ENCODE data around the gene RGPD4.
"Not testable (repeated sequence)": the region's sequence is repeated elsewhere in the genome, so short reads cannot be mapped to it uniquely, and the experiment has no call there.

The RGPD4 gene

DNA sequence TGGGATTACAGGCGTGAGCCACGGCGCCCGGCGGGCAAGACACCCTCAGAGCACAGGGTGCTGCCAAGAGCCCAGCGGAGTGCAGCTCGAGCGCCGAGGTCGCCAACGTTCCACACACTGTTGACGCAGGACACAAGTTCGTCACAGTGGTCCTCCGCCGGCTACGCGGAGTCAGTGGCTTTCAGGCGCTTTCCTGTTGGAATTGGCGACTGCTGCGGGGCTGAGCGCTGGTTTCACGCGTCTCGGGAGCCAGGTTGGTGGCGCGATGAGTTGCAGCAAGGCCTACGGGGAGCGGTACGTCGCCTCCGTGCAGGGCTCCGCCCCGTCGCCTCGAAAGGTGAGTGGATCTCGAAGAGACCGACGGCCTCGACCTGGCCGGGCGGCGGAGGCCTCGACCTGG lies at the start of gene RGPD4:
TSS of gene RGPD4 (plus strand) at position 144 of the 400 bp plus-strand sequence. CDS start at position 266, 122 bp downstream.
- in situ Hi-C loops (cut with MboI; ENCODE audit: low sequenced_read_pairs), result not testable (repeated sequence)

DNA sequence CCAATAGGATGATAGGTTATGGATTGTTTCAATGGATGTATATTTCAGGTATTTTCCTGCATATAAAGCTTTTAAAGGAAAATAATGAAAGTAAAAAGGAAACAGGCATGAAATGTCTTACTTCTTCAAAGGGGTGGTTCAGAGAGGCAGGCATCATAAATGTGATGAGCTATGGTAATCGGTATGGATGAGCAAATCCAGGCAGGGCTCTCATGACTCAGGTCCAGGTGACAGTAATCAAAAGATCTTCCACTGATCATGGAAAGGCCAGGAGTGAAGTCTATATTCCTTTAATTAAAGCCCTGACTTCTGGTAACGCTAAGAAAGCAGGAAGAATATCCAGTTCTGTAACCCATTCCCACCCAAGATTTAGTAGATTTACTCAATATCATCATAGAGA lies 48.7 kb upstream of the RGPD4 start:
- in situ Hi-C loops (cut with MboI; ENCODE audit: low sequenced_read_pairs), result no loop called here

DNA sequence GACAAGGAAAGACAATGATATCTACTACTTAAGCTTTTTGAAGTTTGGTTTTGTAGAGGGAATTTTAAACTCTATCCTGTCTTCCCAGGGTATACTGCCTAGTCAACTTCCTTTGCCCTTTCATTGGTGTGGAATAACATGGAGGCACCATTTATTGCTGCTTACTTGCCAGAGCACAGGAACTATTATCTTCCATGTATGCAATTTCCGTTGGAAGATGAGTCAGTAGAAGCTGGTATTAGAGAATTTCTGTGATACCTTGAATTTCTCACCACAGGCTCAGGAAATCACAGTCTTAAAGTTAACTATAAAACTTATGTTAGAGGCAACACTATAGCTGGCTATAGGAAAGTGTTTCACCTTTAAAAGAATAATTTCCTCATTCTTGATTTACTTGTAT lies 40.9 kb upstream of the RGPD4 start:
- in situ Hi-C loops (cut with MboI; ENCODE audit: low sequenced_read_pairs), result no loop called here

DNA sequence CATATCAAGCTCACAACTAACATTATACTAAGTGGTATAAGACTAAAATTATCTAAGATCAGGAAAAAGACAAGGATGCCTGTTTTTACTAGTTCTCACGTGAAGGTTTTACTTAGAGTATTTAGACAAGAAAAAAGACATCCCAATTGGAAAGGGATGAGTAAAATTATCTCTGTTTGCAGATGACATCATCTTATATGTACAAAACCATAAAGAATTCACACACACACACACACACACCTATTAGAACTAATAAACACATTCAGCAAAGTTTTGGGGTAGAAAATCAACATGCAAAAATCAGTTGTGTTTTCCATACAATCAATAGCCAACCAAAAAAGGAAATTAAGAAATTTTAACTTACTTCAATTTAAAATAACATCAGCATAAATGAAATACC lies 35.9 kb upstream of the RGPD4 start:
- in situ Hi-C loops (cut with MboI; ENCODE audit: low sequenced_read_pairs), result no loop called here

DNA sequence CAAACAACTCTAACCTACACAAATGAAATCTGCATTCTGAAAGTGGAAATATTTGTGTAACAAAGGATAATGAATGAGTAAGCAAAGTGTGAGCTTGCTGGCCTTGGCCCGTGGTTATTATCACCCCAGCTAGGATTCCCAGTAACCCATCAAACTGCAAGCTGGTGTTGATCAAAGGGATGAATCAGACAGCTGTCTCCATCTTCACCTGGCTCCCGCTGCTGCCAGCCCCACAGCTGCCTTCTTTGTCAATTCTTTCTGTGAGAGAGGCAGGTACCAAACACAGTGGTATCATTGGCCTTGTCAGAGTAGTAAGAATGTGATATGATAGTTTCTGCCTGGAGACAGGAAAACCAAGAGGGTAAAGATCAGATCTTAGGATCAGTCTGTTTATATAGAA lies 25.2 kb upstream of the RGPD4 start:
- in situ Hi-C loops (cut with MboI; ENCODE audit: low sequenced_read_pairs), result no loop called here

DNA sequence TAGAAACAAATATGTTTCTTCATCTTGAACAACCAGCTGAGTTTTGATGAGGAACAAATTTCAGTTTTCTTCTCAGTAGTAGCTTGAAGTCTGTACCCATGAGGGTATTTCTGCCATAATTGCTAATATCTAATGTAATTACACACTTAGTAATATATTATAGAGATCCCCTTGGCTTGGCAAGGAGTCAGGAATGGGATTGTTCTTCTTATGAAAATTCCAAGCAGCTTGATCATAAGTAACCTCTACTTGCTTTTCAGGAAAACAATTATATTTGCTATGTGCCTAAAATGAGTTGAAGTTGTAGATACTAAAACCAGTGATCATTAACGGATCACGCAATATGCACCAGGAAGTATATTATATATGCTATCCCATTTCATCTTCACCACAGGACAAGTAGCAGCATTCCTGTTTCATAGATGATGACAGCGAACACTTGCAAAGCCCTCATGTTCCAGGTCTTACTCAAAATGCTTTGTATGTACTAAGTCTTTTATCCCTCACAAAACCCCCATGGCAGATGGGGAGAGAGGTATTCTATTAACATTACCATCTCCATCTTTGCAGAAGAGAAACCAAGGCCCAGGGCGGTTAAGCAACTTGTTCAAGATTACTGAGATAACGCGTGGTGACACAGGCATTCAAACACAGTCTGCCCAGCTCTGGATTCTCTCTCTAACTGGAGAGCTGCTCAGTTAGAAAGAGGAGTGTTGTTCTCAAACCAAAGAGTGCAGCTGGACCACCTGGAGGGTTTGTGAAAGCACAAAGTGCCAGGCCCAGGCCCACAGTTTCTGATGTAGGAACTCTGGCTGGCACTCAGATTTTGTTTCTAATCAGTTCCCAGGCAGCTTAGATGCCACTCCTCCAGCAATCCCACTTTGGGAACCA lies 21.8 kb upstream of the RGPD4 start:
- in situ Hi-C loops (cut with MboI; ENCODE audit: low sequenced_read_pairs), result no loop called here

DNA sequence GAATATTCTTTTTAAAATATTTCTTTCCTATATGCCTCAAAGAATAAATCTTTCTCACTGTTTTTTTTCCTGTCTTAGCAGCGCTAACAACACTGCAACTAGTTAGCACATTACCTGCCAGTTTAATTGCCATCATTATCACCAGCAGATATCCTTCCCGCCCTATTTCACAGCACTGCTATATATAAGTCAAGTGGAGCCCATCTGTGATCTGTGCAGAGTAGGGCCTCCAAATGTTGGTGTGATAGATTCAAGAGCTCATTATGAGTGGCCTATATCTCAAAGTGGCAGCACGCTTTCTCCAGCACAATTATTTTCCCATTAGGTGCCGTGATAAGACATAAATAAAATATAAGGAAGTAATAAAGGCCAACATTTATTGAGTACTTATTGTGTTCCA lies 19.8 kb upstream of the RGPD4 start:
- in situ Hi-C loops (cut with MboI; ENCODE audit: low sequenced_read_pairs), result no loop called here

DNA sequence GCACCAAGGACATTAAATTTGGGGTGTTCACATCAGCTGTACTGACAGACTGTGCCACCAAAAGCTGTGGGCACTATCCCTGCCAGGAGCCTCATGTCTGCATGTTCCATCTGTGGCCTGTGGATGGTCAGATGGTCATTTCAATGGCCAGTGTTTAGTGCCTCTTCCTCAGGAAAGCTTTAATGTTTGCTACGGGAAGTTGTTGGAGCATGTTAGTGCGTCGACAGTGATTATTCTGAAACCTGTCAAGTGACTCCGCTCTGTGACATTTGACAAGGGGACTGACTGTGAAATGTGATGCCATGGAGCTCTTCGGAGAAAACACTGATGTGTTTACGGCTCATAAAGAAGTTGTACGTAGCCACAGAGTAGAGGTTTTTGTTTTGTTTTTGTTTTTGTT lies 18.7 kb upstream of the RGPD4 start:
- in situ Hi-C loops (cut with MboI; ENCODE audit: low sequenced_read_pairs), result no loop called here

DNA sequence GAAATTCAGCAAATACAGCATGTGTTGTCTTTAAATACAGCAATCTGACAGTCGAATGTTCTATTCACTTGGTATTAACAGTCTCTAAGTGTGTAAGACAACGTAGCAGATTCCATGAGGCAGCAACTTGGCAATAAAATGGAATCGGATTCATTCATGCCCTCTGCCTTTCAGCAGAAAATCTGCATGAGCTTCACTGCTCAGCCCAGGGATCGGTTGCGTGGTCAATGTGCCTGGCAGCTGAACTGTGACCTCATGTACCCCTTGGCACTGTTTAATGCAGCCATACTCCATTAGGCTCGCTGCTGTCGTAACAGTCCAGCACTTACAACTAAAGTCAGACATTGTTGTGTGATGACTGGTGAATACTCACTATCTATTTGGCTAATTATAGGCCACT lies 17.7 kb upstream of the RGPD4 start:
- in situ Hi-C loops (cut with MboI; ENCODE audit: low sequenced_read_pairs), result no loop called here

DNA sequence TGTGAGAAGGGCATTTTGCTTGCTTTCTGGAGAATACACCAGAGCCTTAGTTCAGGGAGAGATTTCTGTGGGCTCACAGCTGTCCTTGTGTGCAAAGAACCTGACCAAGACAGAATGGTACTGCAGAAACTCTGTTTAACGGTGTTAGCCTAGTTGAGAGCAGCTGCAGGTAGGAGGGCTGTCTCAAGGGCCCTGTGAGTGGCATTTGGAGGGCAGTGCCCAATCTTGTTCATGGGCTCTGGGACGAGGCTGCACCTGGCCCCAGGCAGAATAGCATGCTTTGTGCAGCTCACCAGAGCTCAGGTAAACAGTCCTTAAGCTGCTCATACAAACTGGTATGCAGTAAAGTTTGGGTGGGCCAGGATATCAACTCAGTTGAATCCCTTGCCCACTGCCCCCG lies 16.9 kb upstream of the RGPD4 start:
- in situ Hi-C loops (cut with MboI; ENCODE audit: low sequenced_read_pairs), result no loop called here

DNA sequence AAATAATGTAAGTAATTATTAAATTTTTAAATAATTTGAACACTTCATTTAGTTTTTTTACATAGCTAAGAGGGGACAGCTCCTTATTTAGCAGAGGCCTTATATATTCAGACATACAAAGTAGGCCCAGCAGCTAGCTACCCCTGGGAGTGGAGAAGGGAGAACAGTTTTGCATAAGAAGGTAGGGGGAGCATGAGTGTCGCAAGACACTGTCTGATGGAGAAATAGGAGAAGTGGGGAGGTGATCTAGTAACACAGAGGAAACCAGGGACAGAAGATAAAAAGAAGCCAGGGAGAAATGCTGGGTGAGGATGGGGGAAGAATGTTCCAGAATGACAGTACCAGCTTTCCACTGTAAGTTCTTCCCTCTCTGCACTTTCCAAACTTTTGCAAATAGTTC lies 16.0 kb upstream of the RGPD4 start:
- in situ Hi-C loops (cut with MboI; ENCODE audit: low sequenced_read_pairs), result no loop called here

DNA sequence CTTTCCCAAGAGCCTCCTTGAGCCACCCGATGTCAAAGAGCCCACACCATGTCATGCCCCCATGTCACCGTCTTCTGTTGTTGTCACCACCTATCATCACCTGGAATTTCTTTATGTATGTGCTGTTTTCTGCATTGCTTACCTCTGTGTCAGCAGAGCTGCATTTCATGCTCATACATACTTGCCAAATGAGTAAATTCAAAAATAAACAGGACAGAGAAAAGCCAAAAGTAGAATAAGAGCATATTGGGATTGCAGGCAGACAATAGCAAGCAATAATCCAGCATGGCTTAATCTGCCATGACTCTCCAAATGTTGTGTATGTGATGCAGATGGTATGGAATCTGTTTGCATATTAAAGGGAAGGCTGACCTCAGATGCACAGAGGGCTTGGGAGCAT lies 15.3 kb upstream of the RGPD4 start:
- in situ Hi-C loops (cut with MboI; ENCODE audit: low sequenced_read_pairs), result no loop called here

DNA sequence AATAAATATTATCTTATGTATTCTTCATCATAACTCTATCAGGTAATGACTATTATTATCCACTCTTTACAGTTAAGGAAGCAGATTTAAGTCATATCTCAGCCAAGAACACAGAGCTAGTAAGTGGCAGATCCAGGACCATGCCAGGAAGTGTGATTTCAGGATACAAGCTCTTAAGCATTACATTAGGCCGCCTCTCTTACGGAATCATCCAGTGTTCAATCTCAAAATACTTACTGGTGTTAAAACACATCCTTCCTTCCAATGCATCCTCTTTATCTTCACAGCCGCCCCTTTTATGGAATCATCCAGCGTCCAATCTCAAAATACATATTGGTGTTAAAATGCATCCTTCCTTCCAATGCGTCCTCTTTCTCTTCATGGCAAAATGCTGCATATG lies 14.7 kb upstream of the RGPD4 start:
- in situ Hi-C loops (cut with MboI; ENCODE audit: low sequenced_read_pairs), result no loop called here

DNA sequence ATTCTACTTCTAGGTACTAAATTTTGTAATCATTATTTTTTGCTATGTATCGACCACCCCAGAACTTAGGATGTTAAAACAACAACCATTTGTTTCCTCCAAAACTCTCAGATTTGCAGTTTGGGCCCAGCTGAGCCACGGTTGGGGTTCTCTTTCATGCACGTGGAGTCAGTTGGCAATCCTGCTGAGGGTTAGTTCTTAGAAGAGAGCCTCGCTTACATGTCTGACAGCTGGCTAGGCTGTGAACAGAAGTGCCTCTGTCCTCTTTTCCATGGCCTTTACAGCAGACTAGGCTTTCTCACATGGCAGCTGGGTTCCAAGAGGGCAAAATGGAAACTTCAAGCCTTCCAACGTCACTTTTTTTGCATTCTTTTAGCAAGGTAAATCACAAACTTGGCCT lies 9.3 kb upstream of the RGPD4 start:
- in situ Hi-C loops (cut with MboI; ENCODE audit: low sequenced_read_pairs), result no loop called here

DNA sequence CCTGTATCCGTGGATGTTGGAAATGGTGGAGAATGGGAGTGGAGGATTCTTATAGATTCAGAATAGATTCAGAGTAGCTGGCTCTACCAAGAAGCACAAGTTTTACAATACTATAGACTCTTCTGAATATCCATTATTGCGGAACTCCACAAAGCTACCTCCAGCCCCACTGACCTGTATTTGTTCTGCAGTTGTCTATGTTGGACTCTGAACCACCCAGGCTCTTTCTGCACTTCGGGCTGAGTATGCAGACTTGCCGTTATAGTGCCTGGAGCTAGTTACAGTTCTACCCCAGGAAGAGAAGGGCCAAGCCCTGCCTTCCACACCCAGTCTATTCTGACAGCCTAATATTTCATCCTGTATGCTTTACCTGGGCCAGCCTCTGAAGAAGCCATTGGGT lies 4.4 kb upstream of the RGPD4 start:
- in situ Hi-C loops (cut with MboI; ENCODE audit: low sequenced_read_pairs), result no loop called here

DNA sequence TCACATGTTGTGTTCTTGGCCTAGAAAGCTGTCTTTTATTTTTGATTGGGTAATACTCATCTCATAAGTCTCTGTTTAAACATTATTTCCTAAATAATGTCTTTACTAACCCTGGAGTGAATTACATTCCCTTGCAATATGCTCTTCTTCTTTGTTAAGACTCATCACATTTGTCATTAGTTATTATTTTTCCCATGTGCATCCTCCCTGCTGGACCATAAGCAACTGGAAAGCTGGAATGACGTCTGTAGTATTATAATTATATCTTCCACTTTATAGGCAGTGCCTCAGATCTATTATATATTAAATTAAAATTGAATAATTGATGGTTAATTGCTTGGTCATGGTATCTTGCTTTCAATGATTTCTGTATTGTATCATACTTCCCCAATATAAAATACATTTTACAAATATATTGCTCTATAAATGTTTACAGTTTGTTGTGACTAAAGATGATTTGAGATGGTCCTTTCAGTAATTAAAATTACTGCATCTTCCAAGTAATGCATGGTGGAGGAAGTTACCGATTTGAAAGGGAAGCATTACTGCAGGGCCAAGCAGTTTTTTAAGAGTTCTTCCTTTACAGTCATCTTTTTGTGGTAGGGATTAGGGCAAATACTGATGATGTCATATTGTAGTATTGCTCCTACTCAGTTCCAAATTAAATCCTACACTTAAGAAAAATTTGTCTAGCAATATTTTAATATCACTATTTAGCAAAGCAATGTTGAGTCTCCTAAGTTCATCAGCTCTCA lies 2.1 kb upstream of the RGPD4 start:
- in situ Hi-C loops (cut with MboI; ENCODE audit: low sequenced_read_pairs), result no loop called here

DNA sequence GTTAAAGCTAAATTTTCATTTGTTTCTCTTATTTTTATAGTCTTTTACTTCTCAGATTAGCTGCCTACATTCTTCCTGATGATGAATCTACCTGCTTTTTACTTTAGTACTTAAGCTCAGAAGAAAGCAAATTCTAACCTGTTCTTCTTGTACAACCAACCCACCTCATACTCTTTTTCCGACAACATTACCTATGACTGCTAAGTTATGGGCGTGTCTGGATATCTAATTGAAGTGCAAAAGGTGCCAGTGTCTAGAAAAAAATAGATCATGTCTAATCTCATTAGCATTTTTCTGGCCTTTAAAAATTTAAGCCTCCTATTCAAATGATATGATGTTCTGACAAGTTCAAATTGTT lies 1.5 kb upstream of the RGPD4 start:
- in situ Hi-C loops (cut with MboI; ENCODE audit: low sequenced_read_pairs), result no loop called here

DNA sequence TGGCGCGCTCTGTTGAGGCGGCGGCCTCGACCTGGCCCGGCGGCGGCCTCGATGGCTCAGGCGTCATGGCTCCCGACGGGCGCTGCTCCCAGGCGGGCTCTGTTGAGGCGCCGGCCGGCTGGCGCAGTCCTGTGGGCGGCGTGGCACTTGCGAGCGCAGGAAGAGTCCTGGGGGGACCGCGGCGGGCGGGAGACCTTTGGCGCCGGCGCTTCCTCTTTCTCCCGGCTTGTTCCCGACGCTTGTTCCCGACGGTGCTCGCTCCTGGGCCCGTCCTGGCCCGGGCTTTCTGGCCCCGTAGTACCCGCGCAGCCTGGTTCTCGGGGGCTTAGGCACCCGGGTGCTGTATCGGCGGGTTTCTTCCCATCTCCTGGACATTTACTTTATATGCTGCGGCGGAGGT lies 2.8 kb downstream of the RGPD4 start:
- in situ Hi-C loops (cut with MboI; ENCODE audit: low sequenced_read_pairs), result not testable (repeated sequence)

DNA sequence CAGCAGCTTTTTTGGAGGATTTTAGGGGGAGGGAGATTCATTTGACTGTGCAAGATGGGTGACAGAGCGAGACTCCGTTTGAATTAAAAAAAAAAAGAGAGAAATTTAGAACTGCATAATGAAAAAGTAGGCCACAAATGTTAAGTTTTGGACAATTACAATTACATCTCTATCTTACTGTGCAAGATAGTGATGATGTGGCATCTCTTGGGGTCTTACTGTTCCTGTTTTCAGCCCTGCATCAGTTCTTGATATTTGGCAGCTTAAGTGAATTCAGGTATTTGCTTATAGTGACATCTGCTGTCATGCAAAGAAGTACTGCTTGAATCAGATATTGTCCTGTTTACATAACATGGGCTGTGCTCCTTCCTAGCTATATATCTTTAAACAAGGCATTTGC lies 6.5 kb downstream of the RGPD4 start:
- in situ Hi-C loops (cut with MboI; ENCODE audit: low sequenced_read_pairs), result not testable (repeated sequence)

DNA sequence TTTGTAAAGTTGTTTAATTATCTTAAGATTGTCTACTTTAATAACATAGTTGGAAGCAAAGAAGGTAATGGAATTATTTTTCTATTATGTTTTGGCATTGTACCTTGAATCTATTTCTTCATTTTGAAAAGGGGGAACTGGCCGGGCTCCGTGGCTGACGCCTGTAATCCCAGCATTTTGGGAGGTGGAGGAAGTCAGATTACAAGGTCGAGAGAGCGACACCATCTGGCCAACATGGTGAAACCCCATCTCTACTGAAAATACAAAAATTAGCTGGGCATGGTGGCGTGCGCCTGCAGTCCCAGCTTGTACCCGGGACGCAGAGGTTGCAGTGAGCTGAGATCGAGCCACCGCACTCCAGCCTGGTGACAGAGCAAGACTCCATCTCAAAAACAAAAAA lies 6.9 kb downstream of the RGPD4 start:
- in situ Hi-C loops (cut with MboI; ENCODE audit: low sequenced_read_pairs), result not testable (repeated sequence)

DNA sequence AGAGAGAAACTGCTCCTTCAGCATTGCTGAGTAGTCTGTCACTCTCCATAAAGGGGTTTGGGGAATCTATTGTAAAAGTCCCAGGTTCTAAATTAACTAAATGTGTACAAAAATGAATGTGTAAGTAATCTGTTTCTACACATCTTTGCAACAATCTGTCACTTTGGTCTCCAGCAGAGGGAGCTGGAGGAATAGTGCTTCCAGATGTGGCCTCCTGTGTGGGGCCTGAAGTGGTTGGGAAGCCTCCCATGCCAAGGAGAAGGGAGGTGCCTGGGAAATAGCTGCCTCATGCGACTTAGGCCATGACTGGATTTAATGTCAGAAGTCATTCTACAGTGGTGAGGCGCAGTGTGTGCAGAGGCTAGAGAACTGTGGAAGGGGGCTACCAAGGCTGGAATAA lies 89.4 kb downstream of the RGPD4 start:
- in situ Hi-C loops (cut with MboI; ENCODE audit: low sequenced_read_pairs), result not testable (repeated sequence)

DNA sequence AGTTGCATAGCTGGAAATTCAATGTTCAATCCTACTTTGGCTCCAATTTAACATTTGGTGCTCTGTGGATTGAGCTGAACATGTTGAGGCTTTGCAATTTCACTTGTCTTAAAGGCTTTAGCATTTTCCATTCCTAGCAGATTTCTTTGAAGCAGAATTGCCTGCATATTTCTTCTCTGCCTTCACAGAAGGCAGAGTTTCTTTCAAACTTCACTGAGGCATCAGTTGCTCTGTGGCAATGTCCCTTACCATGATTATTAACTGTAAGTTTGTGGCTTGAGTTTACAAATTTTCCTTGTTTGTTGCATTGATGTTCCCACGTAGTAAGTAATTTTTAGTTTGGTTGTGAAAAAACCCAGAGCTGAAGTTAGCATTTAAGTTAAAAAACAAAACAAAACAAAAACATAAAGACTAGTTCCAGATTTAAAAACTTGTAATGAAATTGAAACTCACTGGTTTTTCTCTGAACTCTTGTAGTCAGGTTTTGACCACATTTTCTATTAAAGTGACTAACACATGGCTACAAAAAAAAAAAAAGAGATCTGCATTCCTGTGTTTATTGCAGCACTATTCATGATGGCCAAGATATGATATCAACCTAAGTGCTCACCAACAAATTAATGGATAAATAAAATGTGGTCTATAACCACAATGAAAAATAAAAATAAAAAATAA lies 90.1 kb downstream of the RGPD4 start:
- in situ Hi-C loops (cut with MboI; ENCODE audit: low sequenced_read_pairs), result not testable (repeated sequence)

All from HL-60/S4 treated with retinoic acid at 250 ng/mL for 4 days and 3 days (cell line).